GM23248 (cell line): ENCODE measurements around the gene DXO.
"Not testable (repeated sequence)": the region's sequence is repeated elsewhere in the genome, so short reads cannot be mapped to it uniquely, and the experiment has no call there.

Experiments used
- EZH2 ChIP-seq: fragments of 200-600 bp; sonication (generic); IDR thresholded peaks from 2 replicates; pipeline ENCODE4 v1.6.1; 2018; ENCODE audit warnings: antibody characterized with exemption, mild to moderate bottlenecking; ENCODE audit not compliant: insufficient read depth, poor library complexity, severe bottlenecking
- EZH2phosphoT487 ChIP-seq: fragments of 200-600 bp; sonication (generic); IDR thresholded peaks from 2 replicates; pipeline ENCODE4 v1.6.1; 2018; ENCODE audit warnings: antibody characterized with exemption, moderate library complexity, mild to moderate bottlenecking, low read depth; ENCODE audit not compliant: insufficient read depth

DNA sequence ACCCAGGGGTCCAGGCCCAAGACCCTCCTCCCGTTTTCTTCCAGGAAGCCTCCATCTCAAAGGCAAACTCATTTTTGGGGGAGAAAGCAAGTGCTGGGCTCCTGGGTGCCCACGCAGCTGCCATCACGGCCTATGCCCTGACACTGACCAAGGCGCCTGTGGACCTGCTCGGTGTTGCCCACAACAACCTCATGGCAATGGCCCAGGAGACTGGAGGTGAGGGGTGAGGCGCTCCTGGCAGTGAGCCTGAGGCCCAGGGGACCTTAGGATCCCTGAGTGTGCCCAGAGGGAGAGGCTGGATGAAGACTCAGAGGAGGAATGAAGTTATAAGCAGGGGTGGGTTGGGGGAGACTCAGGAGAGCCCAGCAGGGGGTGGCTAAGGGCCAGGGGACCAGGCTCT is 24.4 kb upstream of the DXO start:
- TF ChIP-seq EZH2phosphoT487, EZH2: not testable (repeated sequence)
